Melanocyte of skin (primary cell): Measurements from ENCODE around the gene CLDN6. TPM values are rescaled to one million over a fixed set of nuclear protein-coding genes. Genes with fewer than 3 reads are reported as not detected.

Source experiments
- small RNA-seq, 2 donors: library from RNA; depleted of rRNA; stranded (forward); fragments of <200 nt; gene quantifications; one replicate each; pipeline ENCODE3, GENCODE V24; 2012
- total RNA-seq, 2 donors: library from RNA; depleted of rRNA; stranded (reverse); fragments of >200 nt; gene quantifications; 2 replicates each; pipeline ENCODE4 v1.2.3, GENCODE V29; 2012

The CLDN6 gene
- total RNA-seq, result not detected

GRCh38 chr16:3017794-3018506 lies at the start of gene CLDN6:
Gene CLDN6, minus strand, starts transcription at chr16:3018183. Its CDS starts 2,162 bp downstream, at chr16:3016021.

GRCh38 chr16:3065069-3065741 lies 47.2 kb upstream of the CLDN6 start, which contains the start of gene IL32:
Gene IL32, plus strand, starts transcription at chr16:3065640. Its CDS starts 172 bp downstream, at chr16:3065812.

GRCh38 chr16:3045758-3046640 lies 28.0 kb upstream of the CLDN6 start, which contains the start of gene MMP25:
Gene MMP25, plus strand, starts transcription at chr16:3046561. Its CDS starts 357 bp downstream, at chr16:3046918.

GRCh38 chr16:3036726-3037315 lies 18.8 kb upstream of the CLDN6 start, which contains the start of gene BICDL2:
Gene BICDL2, minus strand, starts transcription at chr16:3036944. Its CDS starts 1,448 bp downstream, at chr16:3035496.

GRCh38 chr16:3023669-3024478 lies 5.9 kb upstream of the CLDN6 start, which contains the start of the genes HCFC1R1 and THOC6:
Gene HCFC1R1, minus strand, starts transcription at chr16:3023942. Its CDS starts 1 bp downstream, at chr16:3023941.
Gene THOC6, plus strand, starts transcription at chr16:3024035. Its CDS starts 292 bp downstream, at chr16:3024327.

GRCh38 chr16:3020247-3020603 lies 2.2 kb upstream of the CLDN6 start, which contains the start of gene TNFRSF12A:
Gene TNFRSF12A, plus strand, starts transcription at chr16:3020368. Its CDS starts 30 bp downstream, at chr16:3020398.

GRCh38 chr16:3012828-3013420 lies 5.1 kb downstream of the CLDN6 start, which contains the start of gene CLDN9:
Gene CLDN9, plus strand, starts transcription at chr16:3012923. Its CDS starts 440 bp downstream, at chr16:3013363.

GRCh38 chr16:2980227-2981176 lies 37.5 kb downstream of the CLDN6 start, which contains the start of gene PKMYT1:
Gene PKMYT1, minus strand, starts transcription at chr16:2980446. Its CDS starts 789 bp downstream, at chr16:2979657.

GRCh38 chr16:2968738-2969544 lies 49.0 kb downstream of the CLDN6 start, which contains the start of gene PAQR4:
Gene PAQR4, plus strand, starts transcription at chr16:2969348. Its CDS starts 327 bp downstream, at chr16:2969675.

Small RNA genes within 50 kb of the gene (small RNA-seq; reads per million reads assigned to genes)
- gene LINC00514, result 0 reads per million in 2 donors

Other genes with a start within 250 kb of the CLDN6 start
- gene ELOB, start 240.9 kb downstream of the CLDN6 start, total RNA-seq, result 100 to 1,000 TPM; 238 TPM
- gene PRSS33, start 230.6 kb downstream of the CLDN6 start, total RNA-seq, result not detected
- not detected for gene PRSS41, start 219.7 kb downstream of the CLDN6 start, total RNA-seq
- 1 to 10 TPM in 1 of 2 donors, not detected in 1; 1.4 TPM for gene PRSS21, start 200.9 kb downstream of the CLDN6 start, total RNA-seq
- not detected for gene ZG16B, start 187.9 kb downstream of the CLDN6 start, total RNA-seq
- gene PRSS22, start 160.0 kb downstream of the CLDN6 start, total RNA-seq, result not detected
- 10 to 100 TPM; 47.8 to 57.6 TPM for gene FLYWCH2, start 135.0 kb downstream of the CLDN6 start, total RNA-seq
- gene FLYWCH1, start 106.3 kb downstream of the CLDN6 start, total RNA-seq, result 100 to 1,000 TPM in 1 of 2 donors, 10 to 100 TPM in 1; 54.6 to 113 TPM
- under 1 TPM; 0.33 to 0.34 TPM for gene KREMEN2, start 53.9 kb downstream of the CLDN6 start, total RNA-seq
- 10 to 100 TPM in 1 of 2 donors, 1 to 10 TPM in 1; 9.6 to 22.0 TPM for gene PAQR4, start 48.8 kb downstream of the CLDN6 start, total RNA-seq
- gene PKMYT1, start 37.7 kb downstream of the CLDN6 start, total RNA-seq, result 10 to 100 TPM; 16.5 to 52.3 TPM
- gene CLDN9, start 5.3 kb downstream of the CLDN6 start, total RNA-seq, result not detected
- 10 to 100 TPM; 16.9 to 35.6 TPM for gene TNFRSF12A, start 2.2 kb upstream of the CLDN6 start, total RNA-seq
- gene HCFC1R1, start 5.8 kb upstream of the CLDN6 start, total RNA-seq, result 10 to 100 TPM; 11.7 to 19.6 TPM
- 10 to 100 TPM; 24.0 to 25.5 TPM for gene THOC6, start 5.9 kb upstream of the CLDN6 start, total RNA-seq
- gene BICDL2, start 18.8 kb upstream of the CLDN6 start, total RNA-seq, result not detected
- under 1 TPM; under 0.01 to 1.00 TPM for gene MMP25, start 28.4 kb upstream of the CLDN6 start, total RNA-seq
- gene IL32, start 47.5 kb upstream of the CLDN6 start, total RNA-seq, result 1 to 10 TPM in 1 of 2 donors, not detected in 1; 6.2 TPM
- not detected for gene ZSCAN10, start 81.1 kb upstream of the CLDN6 start, total RNA-seq
- gene ZNF205, start 94.4 kb upstream of the CLDN6 start, total RNA-seq, result 10 to 100 TPM; 17.6 to 18.2 TPM
- gene ZNF213, start 116.8 kb upstream of the CLDN6 start, total RNA-seq, result 1 to 10 TPM; 7.0 to 7.9 TPM
- not detected for gene OR1F1, start 170.0 kb upstream of the CLDN6 start, total RNA-seq
- 10 to 100 TPM in 1 of 2 donors, 1 to 10 TPM in 1; 9.3 to 12.3 TPM for gene ZNF200, start 217.0 kb upstream of the CLDN6 start, total RNA-seq
- gene MEFV, start 238.4 kb upstream of the CLDN6 start, total RNA-seq, result under 1 TPM; 0.33 to 0.34 TPM